HepG2 (cell line): ENCODE results near the gene MYADML2. TPM values are rescaled to one million over a fixed set of nuclear protein-coding genes. Genes with fewer than 3 reads are reported as not detected.

ENCODE experiments used
- CHD4 ChIP-seq: fragments of 200-600 bp; sonication (generic); IDR thresholded peaks from 2 replicates; pipeline ENCODE4 v1.7.0; 2017; ENCODE audit warnings: mild to moderate bottlenecking, low read length, borderline replicate concordance
- IRX3 ChIP-seq: sonication (generic); formaldehyde crosslinking; IDR thresholded peaks from 2 replicates; pipeline ENCODE4 v1.8.1; 2023; ENCODE audit warnings: mild to moderate bottlenecking, low read depth, missing genetic modification reagents, borderline replicate concordance
- MLLT10 ChIP-seq: sonication (generic); formaldehyde crosslinking; IDR thresholded peaks from 2 replicates; pipeline ENCODE4 v1.4.0; 2020; ENCODE audit warnings: missing genetic modification reagents
- NFIC ChIP-seq: IDR thresholded peaks from 2 replicates; pipeline ENCODE4 v1.6.1; 2012; ENCODE audit warnings: mild to moderate bottlenecking, low read length, inconsistent platforms
- NKX3-1 ChIP-seq: sonication (generic); formaldehyde crosslinking; IDR thresholded peaks from 2 replicates; pipeline ENCODE4 v1.5.0; 2020; ENCODE audit warnings: missing genetic modification reagents
- PBX3 ChIP-seq: sonication (generic); formaldehyde crosslinking; IDR thresholded peaks from 2 replicates; pipeline ENCODE4 v1.8.1; 2023; ENCODE audit warnings: missing genetic modification reagents, inconsistent platforms, borderline replicate concordance
- PRDM10 ChIP-seq: sonication (generic); formaldehyde crosslinking; IDR thresholded peaks from 2 replicates; pipeline ENCODE4 v1.4.0; 2020; ENCODE audit warnings: low read depth, missing genetic modification reagents
- PRMT3 ChIP-seq: sonication (generic); formaldehyde crosslinking; IDR thresholded peaks from 2 replicates; pipeline ENCODE4 v1.8.1; 2022; ENCODE audit warnings: low read depth, mild to moderate bottlenecking, moderate library complexity, missing genetic modification reagents, borderline replicate concordance
- RNF2 ChIP-seq: fragments of 450-650 bp; conservative IDR thresholded peaks from 2 replicates; pipeline ENCODE4 v1.6.1; 2016; ENCODE audit warnings: low read depth
- SALL1 ChIP-seq: sonication (generic); formaldehyde crosslinking; IDR thresholded peaks from 2 replicates; pipeline ENCODE4 v1.8.0; 2022; ENCODE audit warnings: mild to moderate bottlenecking, missing genetic modification reagents
- SOX13 ChIP-seq, 3 experiments: fragments of 450-650 bp in 1 of 3; sonication (generic) in 1 of 3; formaldehyde crosslinking in 1 of 3; IDR thresholded peaks in 2 of 3; conservative IDR thresholded peaks in 1 of 3; 2 replicates each; pipeline versions ENCODE4 v1.5.0 to v1.6.1; 2016 to 2020; ENCODE audit warnings: antibody characterized with exemption in 1 of 3, mild to moderate bottlenecking in 1 of 3, missing compliant biosample characterization in 1 of 3, missing genetic modification reagents in 1 of 3, moderate library complexity in 1 of 3
- U2AF1 ChIP-seq: fragments of 200-400 bp; formaldehyde crosslinking; optimal IDR thresholded peaks from 2 replicates; pipeline ENCODE3; 2017; ENCODE audit warnings: mild to moderate bottlenecking, low read depth, low read length
- ZFP62 ChIP-seq: sonication (generic); formaldehyde crosslinking; IDR thresholded peaks from 2 replicates; pipeline ENCODE4 v1.4.0; 2020; ENCODE audit warnings: missing genetic modification reagents
- ZNF777 ChIP-seq: sonication (generic); formaldehyde crosslinking; IDR thresholded peaks from 2 replicates; pipeline ENCODE4 v1.4.0; 2020; ENCODE audit warnings: missing genetic modification reagents
- polyA plus RNA-seq, 8 experiments: library from polyadenylated mRNA; depleted of rRNA in 3 of 8; stranded (reverse) in 7 of 8; unstranded in 1 of 8; fragments of >200 nt; fragmentation: Illumina TruSeq in 4 of 8; extraction: Trizol in 4 of 8; gene quantifications; 2 replicates each; pipeline versions ENCODE4 v1.2.1 to v1.2.3, GENCODE V29; 2011 to 2016; ENCODE audit warnings: low read depth in 4 of 8, missing spikeins in 1 of 8, mixed read lengths in 1 of 8; ENCODE audit not compliant: insufficient read depth in 1 of 8
- total RNA-seq, 5 experiments: library from RNA; depleted of rRNA; stranded (reverse); fragments of >200 nt; fragmentation: Illumina TruSeq; extraction: Trizol; gene quantifications; 2 replicates each; pipeline ENCODE4 v1.2.3, GENCODE V29; 2016; ENCODE audit warnings: low read depth in 1 of 5
- TF ChIP-seq, protein P1 (sequence below): sonication (generic); formaldehyde crosslinking; IDR thresholded peaks from 2 replicates; pipeline ENCODE4 v1.4.0; 2020; ENCODE audit warnings: missing genetic modification reagents
- TF ChIP-seq, protein P2 (sequence below): sonication (generic); formaldehyde crosslinking; IDR thresholded peaks from 2 replicates; pipeline ENCODE4 v1.4.0; 2020; ENCODE audit warnings: missing genetic modification reagents
- TF ChIP-seq, protein P3 (sequence below): sonication (generic); formaldehyde crosslinking; IDR thresholded peaks from 2 replicates; pipeline ENCODE4 v1.5.1; 2020; ENCODE audit warnings: mild to moderate bottlenecking, missing genetic modification reagents, moderate library complexity

The MYADML2 gene
- total and polyA plus RNA-seq, 2 of the 13 experiments (the other 11 are each of a cell fraction or from before 2014, with no cell fraction given) = not detected

DNA sequence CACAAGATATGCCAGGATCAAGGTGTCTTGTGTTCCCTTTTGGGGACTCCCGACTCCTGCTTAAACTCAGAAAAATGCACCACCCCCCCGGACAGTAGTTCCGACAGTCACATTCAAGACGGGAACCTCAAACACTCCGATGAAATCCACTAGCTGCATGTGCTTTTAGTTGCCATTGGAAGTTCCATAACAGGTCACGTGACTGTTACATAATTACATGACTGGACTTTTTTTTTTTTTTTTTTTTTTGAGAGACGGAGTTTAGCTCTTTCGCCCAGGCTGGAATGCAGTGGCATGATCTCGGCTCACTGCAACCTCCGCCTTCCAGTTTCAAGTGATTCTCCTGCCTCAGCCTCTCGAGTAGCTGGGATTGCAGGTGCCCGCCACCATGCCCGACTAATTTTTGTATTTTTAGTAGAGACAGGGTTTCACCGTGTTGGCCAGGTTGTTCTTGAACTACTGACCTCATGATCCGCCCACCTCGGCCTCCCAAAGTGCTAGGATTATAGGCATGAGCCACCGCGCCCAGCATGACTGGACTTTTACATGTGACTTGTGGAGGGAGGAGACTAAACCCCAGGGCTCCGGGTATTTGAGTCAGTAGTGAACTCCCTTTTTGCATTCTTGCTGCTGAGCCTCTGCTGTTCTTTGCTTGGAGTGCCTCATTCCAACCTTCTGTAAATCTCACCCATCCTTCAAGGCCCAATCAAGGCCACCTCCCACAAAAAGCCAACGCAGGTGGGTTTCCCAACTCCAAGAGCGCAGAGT is 30.6 kb downstream of the MYADML2 start (continued):
- TF ChIP-seq PRDM10 (CRISPR knock-in tag) (no peak), SALL1 (CRISPR knock-in tag) (peak; percentile 23; the same call in 1 of the 2 replicates), ZFP62 (CRISPR knock-in tag) (no peak), IRX3 (CRISPR knock-in tag) (no peak), MLLT10 (CRISPR knock-in tag) (no peak), CHD4 (no peak), ZNF777 (CRISPR knock-in tag) (no peak), U2AF1 (no peak), NFIC (no peak), PBX3 (CRISPR knock-in tag) (no peak), PRMT3 (CRISPR knock-in tag) (no peak), SOX13 (IDR thresholded peaks at IDR 0.05) (no peak), SOX13 (CRISPR knock-in tag; conservative IDR thresholded peaks at IDR 0.05 in 1 of 2, IDR thresholded peaks at IDR 0.05 in 1 of 2) (no peak), NKX3-1 (CRISPR knock-in tag) (no peak), RNF2 (no peak)
- TF ChIP-seq, protein P1, sequence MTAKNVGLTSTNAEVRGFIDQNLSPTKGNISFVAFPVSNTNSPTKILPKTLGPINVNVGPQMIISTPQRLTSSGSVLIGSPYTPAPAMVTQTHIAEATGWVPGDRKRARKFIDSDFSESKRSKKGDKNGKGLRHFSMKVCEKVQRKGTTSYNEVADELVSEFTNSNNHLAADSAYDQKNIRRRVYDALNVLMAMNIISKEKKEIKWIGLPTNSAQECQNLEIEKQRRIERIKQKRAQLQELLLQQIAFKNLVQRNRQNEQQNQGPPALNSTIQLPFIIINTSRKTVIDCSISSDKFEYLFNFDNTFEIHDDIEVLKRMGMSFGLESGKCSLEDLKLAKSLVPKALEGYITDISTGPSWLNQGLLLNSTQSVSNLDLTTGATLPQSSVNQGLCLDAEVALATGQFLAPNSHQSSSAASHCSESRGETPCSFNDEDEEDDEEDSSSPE (CRISPR knock-in tag) = no peak
- TF ChIP-seq, protein P2, sequence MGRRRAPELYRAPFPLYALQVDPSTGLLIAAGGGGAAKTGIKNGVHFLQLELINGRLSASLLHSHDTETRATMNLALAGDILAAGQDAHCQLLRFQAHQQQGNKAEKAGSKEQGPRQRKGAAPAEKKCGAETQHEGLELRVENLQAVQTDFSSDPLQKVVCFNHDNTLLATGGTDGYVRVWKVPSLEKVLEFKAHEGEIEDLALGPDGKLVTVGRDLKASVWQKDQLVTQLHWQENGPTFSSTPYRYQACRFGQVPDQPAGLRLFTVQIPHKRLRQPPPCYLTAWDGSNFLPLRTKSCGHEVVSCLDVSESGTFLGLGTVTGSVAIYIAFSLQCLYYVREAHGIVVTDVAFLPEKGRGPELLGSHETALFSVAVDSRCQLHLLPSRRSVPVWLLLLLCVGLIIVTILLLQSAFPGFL = no peak
- TF ChIP-seq, protein P3, sequence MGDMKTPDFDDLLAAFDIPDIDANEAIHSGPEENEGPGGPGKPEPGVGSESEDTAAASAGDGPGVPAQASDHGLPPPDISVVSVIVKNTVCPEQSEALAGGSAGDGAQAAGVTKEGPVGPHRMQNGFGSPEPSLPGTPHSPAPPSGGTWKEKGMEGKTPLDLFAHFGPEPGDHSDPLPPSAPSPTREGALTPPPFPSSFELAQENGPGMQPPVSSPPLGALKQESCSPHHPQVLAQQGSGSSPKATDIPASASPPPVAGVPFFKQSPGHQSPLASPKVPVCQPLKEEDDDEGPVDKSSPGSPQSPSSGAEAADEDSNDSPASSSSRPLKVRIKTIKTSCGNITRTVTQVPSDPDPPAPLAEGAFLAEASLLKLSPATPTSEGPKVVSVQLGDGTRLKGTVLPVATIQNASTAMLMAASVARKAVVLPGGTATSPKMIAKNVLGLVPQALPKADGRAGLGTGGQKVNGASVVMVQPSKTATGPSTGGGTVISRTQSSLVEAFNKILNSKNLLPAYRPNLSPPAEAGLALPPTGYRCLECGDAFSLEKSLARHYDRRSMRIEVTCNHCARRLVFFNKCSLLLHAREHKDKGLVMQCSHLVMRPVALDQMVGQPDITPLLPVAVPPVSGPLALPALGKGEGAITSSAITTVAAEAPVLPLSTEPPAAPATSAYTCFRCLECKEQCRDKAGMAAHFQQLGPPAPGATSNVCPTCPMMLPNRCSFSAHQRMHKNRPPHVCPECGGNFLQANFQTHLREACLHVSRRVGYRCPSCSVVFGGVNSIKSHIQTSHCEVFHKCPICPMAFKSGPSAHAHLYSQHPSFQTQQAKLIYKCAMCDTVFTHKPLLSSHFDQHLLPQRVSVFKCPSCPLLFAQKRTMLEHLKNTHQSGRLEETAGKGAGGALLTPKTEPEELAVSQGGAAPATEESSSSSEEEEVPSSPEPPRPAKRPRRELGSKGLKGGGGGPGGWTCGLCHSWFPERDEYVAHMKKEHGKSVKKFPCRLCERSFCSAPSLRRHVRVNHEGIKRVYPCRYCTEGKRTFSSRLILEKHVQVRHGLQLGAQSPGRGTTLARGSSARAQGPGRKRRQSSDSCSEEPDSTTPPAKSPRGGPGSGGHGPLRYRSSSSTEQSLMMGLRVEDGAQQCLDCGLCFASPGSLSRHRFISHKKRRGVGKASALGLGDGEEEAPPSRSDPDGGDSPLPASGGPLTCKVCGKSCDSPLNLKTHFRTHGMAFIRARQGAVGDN (CRISPR knock-in tag) = no peak; the same call in 1 of the 2 replicates
